Activated CD4-positive, alpha-beta T cell treated with anti-CD3 and anti-CD28 coated beads, Interleukin-2, amount 50 U/mL, for 16 hours (primary cell): ENCODE measurements around the gene GGPS1.
A peak's percentile ranks its signal among the peaks of the same experiment; 100 is the strongest.
"Not testable (repeated sequence)": the region's sequence is repeated elsewhere in the genome, so short reads cannot be mapped to it uniquely, and the experiment has no call there.

Experiments
- DNase-seq: peaks from one replicate; pipeline ENCODE4 v3.0.0-alpha.2; 2020

GGPS1 gene

GRCh38 chr1:235342471-235342870 is 14.1 kb downstream of the GGPS1 start:
- no peak for DNase-seq

GRCh38 chr1:235343726-235344125 is 15.4 kb downstream of the GGPS1 start:
- no peak for DNase-seq

GRCh38 chr1:235351441-235351840 is 23.1 kb downstream of the GGPS1 start:
- no peak for DNase-seq

GRCh38 chr1:235351898-235352297 is 23.5 kb downstream of the GGPS1 start:
- DNase-seq: no peak

- DNase-seq: no peak
Observed at GRCh38 chr1:235357485-235358373, 29.4 kb downstream of the GGPS1 start.

- DNase-seq: no peak
Observed at GRCh38 chr1:235358899-235359298, 30.5 kb downstream of the GGPS1 start.

GRCh38 chr1:235364189-235364588 is 35.8 kb downstream of the GGPS1 start:
- DNase-seq: not testable (repeated sequence)

GRCh38 chr1:235366286-235366685 is 37.9 kb downstream of the GGPS1 start:
- DNase-seq: peak; percentile 21

GRCh38 chr1:235367000-235367908 is 38.9 kb downstream of the GGPS1 start, which contains the start of gene TBCE:
TBCE (plus strand) TSS chr1:235367427; CDS start chr1:235380050, 12,623 bp downstream.
- DNase-seq: peak; percentile 95

- no peak for DNase-seq
Observed at GRCh38 chr1:235368428-235368827, 40.1 kb downstream of the GGPS1 start.

- no peak for DNase-seq
Observed at GRCh38 chr1:235369802-235370201, 41.4 kb downstream of the GGPS1 start.

- DNase-seq: no peak
Observed at GRCh38 chr1:235375919-235376605, 47.7 kb downstream of the GGPS1 start.

GRCh38 chr1:235378134-235378735 is 49.9 kb downstream of the GGPS1 start:
- DNase-seq: not testable (repeated sequence)

- DNase-seq: not testable (repeated sequence)
Observed at GRCh38 chr1:235381955-235382739, 53.8 kb downstream of the GGPS1 start.

- not testable (repeated sequence) for DNase-seq
Observed at GRCh38 chr1:235385633-235386032, 57.3 kb downstream of the GGPS1 start.

GRCh38 chr1:235391874-235392273 is 63.5 kb downstream of the GGPS1 start:
- DNase-seq: no peak
